Smooth muscle cell (in vitro differentiated cells): ENCODE results near the gene MLPH. TPM values are rescaled to one million over a fixed set of nuclear protein-coding genes. Genes with fewer than 3 reads are reported as not detected.

Experiments used
- DNase-seq: peaks from one replicate; lab custom pipeline; 2025; ENCODE audit not compliant: unreplicated experiment; lab: John Stamatoyannopoulos, UW
- H2AFZ ChIP-seq: fragments of 200-600 bp; sonication (generic); 2 replicates; pipeline ENCODE4 v1.6.0; 2016; ENCODE audit warnings: antibody characterized with exemption, low read depth, mild to moderate bottlenecking
- H3F3A ChIP-seq: fragments of 200-600 bp; sonication (generic); 2 replicates; pipeline ENCODE4 v1.6.0; 2017; ENCODE audit warnings: antibody characterized with exemption, low read depth
- H3K27ac ChIP-seq: fragments of 200-600 bp; sonication (generic); 2 replicates; pipeline ENCODE4 v1.5.1; 2016; ENCODE audit warnings: low read depth, mild to moderate bottlenecking
- H3K27me3 ChIP-seq: fragments of 200-600 bp; sonication (generic); 2 replicates; pipeline ENCODE4 v1.6.1; 2016; ENCODE audit warnings: low read depth, mild to moderate bottlenecking
- H3K36me3 ChIP-seq: fragments of 200-600 bp; sonication (generic); 2 replicates; pipeline ENCODE4 v1.5.1; 2016; ENCODE audit warnings: low read depth
- H3K4me1 ChIP-seq: fragments of 200-600 bp; sonication (generic); 2 replicates; pipeline ENCODE4 v1.5.1; 2016; ENCODE audit warnings: low read depth
- H3K4me2 ChIP-seq: fragments of 200-600 bp; sonication (generic); 2 replicates; pipeline ENCODE4 v1.6.0; 2016; ENCODE audit warnings: mild to moderate bottlenecking
- H3K4me3 ChIP-seq: fragments of 200-600 bp; sonication (generic); 2 replicates; pipeline ENCODE4 v1.5.1; 2016; ENCODE audit warnings: mild to moderate bottlenecking
- H3K79me2 ChIP-seq: fragments of 200-600 bp; sonication (generic); 2 replicates; pipeline ENCODE4 v1.6.0; 2016; ENCODE audit warnings: low read depth, mild to moderate bottlenecking
- H3K9ac ChIP-seq: fragments of 200-600 bp; sonication (generic); 2 replicates; pipeline ENCODE4 v1.6.0; 2016; ENCODE audit warnings: low read depth
- H3K9me3 ChIP-seq: fragments of 200-600 bp; sonication (generic); replicated peaks from 2 replicates; pipeline ENCODE4 v1.5.1; 2016; ENCODE audit warnings: low read depth
- H4K20me1 ChIP-seq: fragments of 200-600 bp; sonication (generic); 2 replicates; pipeline ENCODE4 v1.6.0; 2016; ENCODE audit warnings: low read depth
- WGBS: methylation state at CpG from one replicate; pipeline ENCODE4 v1.1.7; 2016; ENCODE audit warnings: low lambda C conversion rate; 5-methylcytosine and 5-hydroxymethylcytosine counted together
- polyA plus RNA-seq: library from polyadenylated mRNA; unstranded; fragments of >200 nt; fragmentation: Nextera tagmentation; extraction: Ambion mirVana; gene quantifications from 2 replicates; pipeline ENCODE4 v1.2.1, GENCODE V29; 2016
- total RNA-seq: library from RNA; depleted of rRNA; stranded (reverse); fragments of >200 nt; gene quantifications from 2 replicates; pipeline ENCODE4 v1.2.3, GENCODE V29; 2014
- TF ChIP-seq, protein P1 (sequence below): fragments of 200-600 bp; sonication (generic); IDR thresholded peaks from 2 replicates; pipeline ENCODE4 v1.5.1; 2017; ENCODE audit warnings: borderline replicate concordance, mild to moderate bottlenecking, antibody characterized with exemption; ENCODE audit not compliant: insufficient read depth, poor library complexity, severe bottlenecking

The MLPH gene
- total and polyA plus RNA-seq, 2 experiments from 2014 or later = 32.8 to 36.4 TPM

DNA sequence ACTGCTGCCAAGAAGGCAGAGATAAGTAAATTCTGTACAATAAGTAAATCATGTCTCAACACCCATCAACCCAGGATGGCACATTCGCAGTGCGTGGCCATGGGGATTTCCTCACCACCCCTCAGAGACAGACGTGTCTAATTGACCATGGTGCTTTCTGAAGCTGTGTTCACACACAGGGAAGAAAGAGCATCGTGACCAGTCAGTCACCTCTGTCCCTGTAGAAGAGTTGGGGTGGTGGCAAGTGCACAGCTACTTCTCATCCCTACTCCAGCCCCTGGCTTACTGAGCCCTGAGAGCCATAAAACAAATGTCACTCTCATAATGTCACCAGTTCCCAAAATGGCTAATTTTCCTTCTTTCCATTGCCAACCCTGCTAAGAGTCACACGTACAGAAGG, 31.3 kb upstream of the MLPH start:
- H3K27ac ChIP-seq = no peak overlapping the region
- WGBS = 84% methylated on average over 5 of the region's 5 CpGs

GRCh38 chr2:237456200-237456843, 30.7 kb upstream of the MLPH start:
- H3K79me2 ChIP-seq = no peaks in the 10 kb centered on the region
- H3K9me3 ChIP-seq = no peaks in the 10 kb centered on the region
- H3K4me1 ChIP-seq = no peaks in the 10 kb centered on the region
- H3K36me3 ChIP-seq = no peaks in the 10 kb centered on the region
- no peak for DNase-seq
- H3K9ac ChIP-seq = no peak overlapping the region
- H3F3A ChIP-seq = no peaks in the 10 kb centered on the region
- TF ChIP-seq, protein P1, sequence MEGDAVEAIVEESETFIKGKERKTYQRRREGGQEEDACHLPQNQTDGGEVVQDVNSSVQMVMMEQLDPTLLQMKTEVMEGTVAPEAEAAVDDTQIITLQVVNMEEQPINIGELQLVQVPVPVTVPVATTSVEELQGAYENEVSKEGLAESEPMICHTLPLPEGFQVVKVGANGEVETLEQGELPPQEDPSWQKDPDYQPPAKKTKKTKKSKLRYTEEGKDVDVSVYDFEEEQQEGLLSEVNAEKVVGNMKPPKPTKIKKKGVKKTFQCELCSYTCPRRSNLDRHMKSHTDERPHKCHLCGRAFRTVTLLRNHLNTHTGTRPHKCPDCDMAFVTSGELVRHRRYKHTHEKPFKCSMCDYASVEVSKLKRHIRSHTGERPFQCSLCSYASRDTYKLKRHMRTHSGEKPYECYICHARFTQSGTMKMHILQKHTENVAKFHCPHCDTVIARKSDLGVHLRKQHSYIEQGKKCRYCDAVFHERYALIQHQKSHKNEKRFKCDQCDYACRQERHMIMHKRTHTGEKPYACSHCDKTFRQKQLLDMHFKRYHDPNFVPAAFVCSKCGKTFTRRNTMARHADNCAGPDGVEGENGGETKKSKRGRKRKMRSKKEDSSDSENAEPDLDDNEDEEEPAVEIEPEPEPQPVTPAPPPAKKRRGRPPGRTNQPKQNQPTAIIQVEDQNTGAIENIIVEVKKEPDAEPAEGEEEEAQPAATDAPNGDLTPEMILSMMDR = no peak
- H3K27ac ChIP-seq = peak overlapping the region; percentile 25
- H3K27me3 ChIP-seq = no peaks in the 10 kb centered on the region
- H3K4me3 ChIP-seq = no peak overlapping the region
- no peaks in the 10 kb centered on the region for H4K20me1 ChIP-seq
- no peak overlapping the region for H2AFZ ChIP-seq
- no peak overlapping the region for H3K4me2 ChIP-seq
- WGBS = 57% methylated on average over 11 of the region's 11 CpGs

More for the DNA sequence above, 31.3 kb upstream of the MLPH start:
- TF ChIP-seq, protein P1 = no peak
- Histone ChIP-seq H3K4me2 (no peak overlapping the region), H3K4me1 (no peaks in the 10 kb centered on the region), H3K4me3 (no peak overlapping the region), H3F3A (no peaks in the 10 kb centered on the region), H2AFZ (no peak overlapping the region), H3K36me3 (no peaks in the 10 kb centered on the region), H4K20me1 (no peaks in the 10 kb centered on the region), H3K9me3 (no peaks in the 10 kb centered on the region), H3K79me2 (no peaks in the 10 kb centered on the region), H3K9ac (no peak overlapping the region), H3K27me3 (no peaks in the 10 kb centered on the region)
- DNase-seq = no peak

DNA sequence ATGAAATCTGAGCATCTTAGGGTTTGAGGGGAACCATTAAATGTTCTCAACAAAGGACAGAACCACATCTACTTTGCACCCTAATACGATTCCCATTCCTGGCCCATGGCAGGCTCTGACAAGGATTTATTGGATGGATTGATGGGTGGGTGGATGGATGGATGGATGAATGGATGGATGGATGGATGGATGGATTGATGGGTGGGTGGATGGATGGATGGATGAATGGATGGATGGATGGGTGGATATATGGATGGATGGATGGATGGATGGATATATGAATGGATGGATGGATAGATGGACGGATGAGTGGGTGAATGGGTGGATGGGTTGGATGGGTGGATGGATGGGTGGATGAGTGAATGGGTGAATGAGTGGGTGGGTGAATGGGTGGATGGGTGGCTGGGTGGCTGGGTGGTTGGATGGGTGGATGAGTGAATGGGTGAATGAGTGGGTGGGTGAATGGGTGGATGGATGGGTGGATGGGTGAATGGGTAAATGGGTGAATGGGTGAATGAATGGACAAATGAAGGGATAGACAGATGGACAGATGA, 29.6 kb upstream of the MLPH start:
- no peaks in the 10 kb centered on the region for H4K20me1 ChIP-seq
- H3K4me1 ChIP-seq = no peaks in the 10 kb centered on the region
- DNase-seq = no peak
- H2AFZ ChIP-seq = no peak overlapping the region
- H3K27ac ChIP-seq = peak overlapping the region; percentile 25
- H3F3A ChIP-seq = no peaks in the 10 kb centered on the region
- no peaks in the 10 kb centered on the region for H3K9me3 ChIP-seq
- no peak overlapping the region for H3K9ac ChIP-seq
- H3K36me3 ChIP-seq = no peaks in the 10 kb centered on the region
- TF ChIP-seq, protein P1 = no peak
- H3K27me3 ChIP-seq = no peaks in the 10 kb centered on the region
- WGBS = 94% methylated on average over 2 of the region's 2 CpGs
- no peak overlapping the region for H3K4me3 ChIP-seq
- no peaks in the 10 kb centered on the region for H3K79me2 ChIP-seq
- no peak overlapping the region for H3K4me2 ChIP-seq

- Histone ChIP-seq H3K4me3 (no peak overlapping the region), H2AFZ (no peak overlapping the region), H3F3A (no peaks in the 10 kb centered on the region), H3K9me3 (no peaks in the 10 kb centered on the region), H3K9ac (no peak overlapping the region), H4K20me1 (no peaks in the 10 kb centered on the region), H3K4me1 (no peaks in the 10 kb centered on the region), H3K27me3 (no peaks in the 10 kb centered on the region), H3K4me2 (no peak overlapping the region), H3K36me3 (no peaks in the 10 kb centered on the region), H3K79me2 (no peaks in the 10 kb centered on the region), H3K27ac (no peak overlapping the region)
- TF ChIP-seq, protein P1 = no peak
- DNase-seq = no peak
- 92% methylated on average over 1 of the region's 1 CpG for WGBS
These were observed 28.5 kb upstream of the MLPH start for GRCh38 chr2:237458519-237458918.
